Urinary bladder (tissue), 4 donors: ENCODE measurements around the gene CCDC50. TPM values are rescaled to one million over a fixed set of nuclear protein-coding genes. Genes with fewer than 3 reads are reported as not detected.

Experiments used
- DNase-seq: peaks from one replicate; pipeline ENCODE4 v3.0.0-alpha.2; 2015; ENCODE audit errors: extremely low spot score
- H3K27ac ChIP-seq: one replicate; pipeline ENCODE4 v1.5.1; 2013; ENCODE audit warnings: low read depth, mild to moderate bottlenecking, moderate library complexity
- H3K36me3 ChIP-seq: one replicate; pipeline ENCODE4 v1.6.1; 2013; ENCODE audit warnings: mild to moderate bottlenecking, moderate library complexity; ENCODE audit not compliant: insufficient read depth
- H3K4me1 ChIP-seq: one replicate; pipeline ENCODE4 v1.6.1; 2013; ENCODE audit warnings: mild to moderate bottlenecking, moderate library complexity; ENCODE audit not compliant: insufficient read depth
- H3K4me3 ChIP-seq: one replicate; pipeline ENCODE4 v1.5.1; 2013; ENCODE audit warnings: low read depth, low read length
- WGBS: extraction: QIAGEN DNeasy Blood & Tissue Kit; methylation state at CpG from one replicate; pipeline ENCODE4 v1.1.7; 2013; 5-methylcytosine and 5-hydroxymethylcytosine counted together
- polyA plus RNA-seq: library from polyadenylated mRNA; stranded (reverse); fragments of 200-250 nt; gene quantifications from one replicate; pipeline ENCODE4 v1.2.3, GENCODE V29; 2013
- total RNA-seq: library from RNA; depleted of rRNA; stranded (reverse); fragments of >200 nt; gene quantifications from one replicate; pipeline ENCODE4 v1.2.3, GENCODE V29; 2014
- donor health status: healthy with polysubstance abuse.
- donor health status: healthy.

Gene CCDC50
- total and polyA plus RNA-seq, 2 donors: 44.2 to 83.7 TPM

DNA sequence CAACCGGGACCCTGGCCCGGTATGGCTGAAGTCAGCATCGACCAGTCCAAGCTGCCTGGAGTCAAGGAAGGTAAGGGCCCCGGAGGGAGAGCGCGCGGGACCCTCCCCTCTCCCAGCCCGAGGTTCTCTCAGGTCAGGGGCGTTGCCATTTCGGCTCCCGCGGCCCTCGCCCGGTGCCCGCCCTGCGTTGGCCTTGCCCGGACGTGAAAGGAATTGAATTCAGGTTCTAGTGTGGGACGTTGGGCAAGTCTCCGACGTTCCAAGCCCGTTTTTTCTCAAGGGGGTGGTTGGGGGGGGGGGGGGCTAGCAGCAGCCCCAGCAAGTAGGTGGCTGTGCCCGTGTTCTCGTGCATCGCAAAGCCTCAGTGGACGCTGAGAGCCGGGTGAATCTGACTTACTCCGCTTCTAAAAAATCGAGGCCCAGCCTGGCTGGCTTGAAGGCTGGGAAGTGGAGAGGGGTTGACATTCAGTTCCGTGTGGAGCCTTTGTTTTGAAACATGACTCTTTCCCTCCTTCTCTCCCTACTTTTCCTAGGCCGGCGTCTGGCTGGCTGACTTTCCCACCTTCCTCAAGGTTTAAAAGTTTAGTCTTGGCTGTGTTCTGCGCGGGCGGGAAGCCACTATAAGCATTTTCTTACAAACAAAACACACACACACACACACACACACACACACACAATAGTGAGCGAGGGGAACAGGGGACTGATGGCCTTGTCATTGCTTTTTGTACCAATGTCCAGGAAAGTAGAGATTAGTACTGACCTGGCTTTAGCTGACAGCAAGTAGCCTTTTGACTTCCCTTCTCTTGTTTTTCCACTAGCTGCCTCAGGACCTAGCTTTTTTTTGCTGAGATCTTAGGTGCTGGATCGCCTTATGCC is 698 bp downstream of the CCDC50 start, which contains the start of gene UTS2B:
Gene UTS2B, minus strand, starts transcription at position 873 of the 876 bp plus-strand sequence. CDS start 48,337 bp downstream, outside the sequence.
- Histone ChIP-seq H3K4me3 (peak within 1 kb of the TSS; percentile 81), H3K36me3 (no peaks in the 10 kb centered on the region), H3K4me1 (no peaks in the 10 kb centered on the region), H3K27ac (peak within 1 kb of the TSS; percentile 68)
- WGBS: 1% methylated on average over 37 of the region's 37 CpGs
- DNase-seq: peak; percentile 36

DNA sequence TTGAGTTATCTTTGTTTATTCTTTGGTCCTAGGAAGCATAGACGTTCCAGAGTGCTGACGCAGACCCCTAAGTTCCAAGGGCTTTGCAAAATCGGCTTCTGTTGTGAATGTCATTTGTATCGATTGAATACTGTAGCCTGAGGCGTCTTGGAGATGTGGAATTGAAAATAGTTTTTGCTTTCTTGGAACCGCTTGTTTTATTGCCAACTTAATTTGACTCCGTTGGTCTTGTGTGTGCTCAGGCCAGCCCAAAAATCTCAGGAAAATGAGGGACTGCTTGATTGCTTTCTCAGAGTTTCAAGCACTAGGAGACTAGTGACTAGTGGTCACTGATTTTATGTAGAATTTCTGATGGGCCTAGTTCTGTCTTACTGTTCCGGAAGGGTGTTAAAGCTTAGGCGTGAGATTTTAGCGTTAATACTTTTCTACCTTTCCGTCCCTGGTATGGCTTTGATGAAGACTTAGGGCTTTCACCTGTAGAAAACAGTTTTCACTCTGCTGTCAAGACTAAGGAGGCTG is 1.4 kb downstream of the CCDC50 start:
- 29% methylated on average over 11 of the region's 11 CpGs for WGBS
- Histone ChIP-seq H3K27ac (peak overlapping the region; percentile 45), H3K4me3 (peak overlapping the region; percentile 81), H3K4me1 (no peaks in the 10 kb centered on the region), H3K36me3 (no peaks in the 10 kb centered on the region)
- no peak for DNase-seq

DNA sequence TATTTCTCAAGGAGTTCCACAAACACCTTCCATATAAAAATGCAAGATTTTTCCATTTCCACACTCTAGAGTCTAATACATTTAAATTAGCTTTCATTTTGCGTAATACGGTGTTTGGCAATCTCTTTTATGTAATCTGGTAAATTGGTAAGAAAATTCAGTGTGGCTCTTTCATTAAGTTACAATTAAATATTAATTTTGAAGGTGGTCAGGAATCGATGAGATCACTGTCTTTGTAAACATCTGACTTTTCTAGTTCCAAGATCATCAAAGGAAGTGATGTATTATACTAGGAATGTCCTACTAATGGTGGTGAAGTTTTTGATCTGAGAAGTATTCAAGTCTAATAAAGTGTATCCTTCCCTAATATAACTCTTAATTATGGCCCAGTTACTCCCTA is 2.2 kb downstream of the CCDC50 start:
- Histone ChIP-seq H3K4me1 (no peaks in the 10 kb centered on the region), H3K27ac (no peak overlapping the region), H3K4me3 (no peak overlapping the region), H3K36me3 (no peaks in the 10 kb centered on the region)
- WGBS: 74% methylated on average over 3 of the region's 3 CpGs
- DNase-seq: no peak

DNA sequence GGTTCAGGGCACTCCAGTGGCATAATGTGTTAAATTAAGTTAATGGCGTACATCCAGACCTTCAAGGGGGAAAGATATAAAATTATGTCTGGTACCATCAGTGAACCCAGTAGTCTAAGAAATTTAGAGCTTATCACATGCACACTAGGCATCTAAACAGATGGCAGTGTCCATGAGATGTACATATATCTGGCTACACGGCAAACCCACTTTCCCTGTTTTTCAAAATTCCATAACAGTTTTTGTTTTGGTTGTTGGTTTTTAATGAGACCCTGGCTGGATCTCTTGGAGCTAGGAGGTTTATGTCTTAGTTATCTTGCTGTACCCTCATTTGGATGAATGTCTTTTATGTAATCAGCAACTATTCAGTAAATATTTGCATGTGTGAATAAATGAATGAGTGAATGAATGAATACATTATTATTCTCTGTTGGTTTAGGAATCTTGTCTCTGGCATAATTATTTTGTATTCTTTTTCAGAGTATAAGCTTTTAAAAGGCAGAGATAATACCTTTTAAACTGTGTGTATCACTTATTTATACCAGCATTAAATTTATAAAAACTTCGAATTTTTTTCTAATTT is 4.2 kb downstream of the CCDC50 start:
- no peaks in the 10 kb centered on the region for H3K4me1 ChIP-seq

DNA sequence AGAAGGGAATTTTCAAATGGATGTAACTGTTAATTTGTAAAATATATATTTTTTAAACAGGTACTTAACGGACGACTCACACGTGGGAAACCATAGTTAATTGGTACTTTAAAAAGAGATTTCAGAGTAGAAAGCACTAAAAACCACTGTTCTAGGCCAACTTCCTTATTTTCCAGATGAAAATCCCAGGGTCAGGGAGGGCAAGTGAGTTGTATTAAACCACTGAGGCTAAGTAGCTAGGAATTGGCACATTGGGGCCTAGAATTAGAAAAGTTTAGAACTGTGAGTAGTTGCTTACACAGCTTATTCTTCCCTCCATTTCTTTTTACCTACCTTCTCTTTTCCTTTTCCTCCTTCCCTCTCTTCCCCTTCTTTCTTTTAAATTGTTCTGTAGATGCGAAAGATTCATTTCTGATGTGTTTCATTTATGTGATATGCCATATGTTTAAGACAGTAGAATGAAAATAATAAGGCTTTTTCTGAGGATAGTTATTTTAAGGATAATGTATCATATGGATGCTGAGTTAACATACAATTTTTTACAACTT is 5.2 kb downstream of the CCDC50 start:
- no peak for DNase-seq
- 90% methylated on average over 4 of the region's 4 CpGs for WGBS
- no peaks in the 10 kb centered on the region for H3K4me1 ChIP-seq
- H3K4me3 ChIP-seq: no peak overlapping the region
- H3K27ac ChIP-seq: no peak overlapping the region
- no peaks in the 10 kb centered on the region for H3K36me3 ChIP-seq

More for the DNA sequence above, 4.2 kb downstream of the CCDC50 start:
- DNase-seq: no peak
- no peaks in the 10 kb centered on the region for H3K36me3 ChIP-seq
- WGBS: 92% methylated on average over 3 of the region's 3 CpGs
- H3K27ac ChIP-seq: no peak overlapping the region
- no peak overlapping the region for H3K4me3 ChIP-seq

DNA sequence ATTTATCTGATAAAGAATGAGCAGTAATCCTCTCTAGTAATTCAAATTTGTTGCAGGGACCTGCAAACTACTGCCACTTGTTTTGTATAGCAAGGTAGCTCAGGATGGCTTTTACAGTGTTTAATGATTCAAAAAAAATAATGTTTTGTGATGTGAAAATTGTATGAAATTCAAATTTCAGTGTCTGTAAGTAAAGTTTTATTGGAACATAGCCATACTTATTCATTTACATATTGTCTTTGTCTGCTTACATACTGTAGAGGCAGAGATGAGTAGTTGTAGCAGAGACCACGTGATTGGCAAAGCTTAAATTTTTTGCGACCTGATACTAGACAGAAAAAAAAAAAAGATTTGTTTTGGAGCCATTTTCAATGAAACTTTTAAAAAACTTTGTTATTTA is 7.6 kb downstream of the CCDC50 start:
- 76% methylated on average over 2 of the region's 2 CpGs for WGBS
- DNase-seq: no peak
- no peaks in the 10 kb centered on the region for H3K36me3 ChIP-seq
- H3K27ac ChIP-seq: no peak overlapping the region
- H3K4me3 ChIP-seq: no peak overlapping the region
- no peaks in the 10 kb centered on the region for H3K4me1 ChIP-seq

DNA sequence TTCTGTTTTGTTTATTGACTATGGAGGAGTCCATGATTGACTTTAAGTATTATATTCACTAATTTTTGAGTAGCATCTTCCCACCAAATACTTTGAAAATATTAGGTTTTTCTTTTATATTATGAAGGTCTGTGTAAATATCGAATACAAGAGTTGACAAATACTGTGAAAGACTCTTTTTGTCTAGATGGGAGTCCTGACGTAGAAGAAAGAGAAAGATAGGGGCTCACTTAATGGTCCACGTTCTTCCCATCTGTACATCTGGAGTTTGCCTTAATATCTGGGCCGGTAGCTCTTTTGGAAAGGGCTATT is 8.9 kb downstream of the CCDC50 start:
- DNase-seq: no peak
- no peaks in the 10 kb centered on the region for H3K36me3 ChIP-seq
- peaks cover 2% of the 10 kb centered on the region for H3K4me1 ChIP-seq
- H3K4me3 ChIP-seq: no peak overlapping the region
- no peak overlapping the region for H3K27ac ChIP-seq
- WGBS: 95% methylated on average over 4 of the region's 4 CpGs

DNA sequence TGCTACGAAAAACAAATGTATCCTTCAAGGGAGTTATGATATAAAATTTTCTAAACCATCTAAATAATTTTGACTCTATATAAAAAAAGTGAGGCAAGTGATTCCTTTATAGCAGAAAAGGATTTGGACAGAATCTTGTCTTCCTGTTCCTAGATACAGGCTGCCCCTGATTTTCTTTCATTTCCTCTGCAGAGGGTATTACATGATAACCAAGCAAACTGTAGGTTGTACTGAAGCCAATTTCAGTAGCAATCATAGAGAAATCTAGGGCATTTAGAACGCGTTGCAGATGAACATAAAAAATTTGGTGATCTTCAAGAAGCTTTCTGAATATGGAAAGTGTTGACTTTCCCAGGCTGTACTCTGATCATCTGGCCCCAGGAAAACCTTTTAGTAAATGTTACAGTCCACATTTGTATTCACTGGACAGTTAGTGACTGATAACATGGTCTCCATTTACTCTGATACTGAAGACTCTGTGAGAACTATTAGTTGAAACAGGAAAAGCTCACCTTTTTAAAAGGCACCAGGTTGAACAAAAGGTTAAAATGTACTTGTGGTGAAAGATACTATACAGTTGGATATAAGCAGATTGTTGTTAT is 10.2 kb downstream of the CCDC50 start:
- Histone ChIP-seq H3K36me3 (no peaks in the 10 kb centered on the region), H3K4me1 (peaks cover 2% of the 10 kb centered on the region), H3K27ac (no peak overlapping the region), H3K4me3 (no peak overlapping the region)
- no peak for DNase-seq
- 49% methylated on average over 3 of the region's 3 CpGs for WGBS

DNA sequence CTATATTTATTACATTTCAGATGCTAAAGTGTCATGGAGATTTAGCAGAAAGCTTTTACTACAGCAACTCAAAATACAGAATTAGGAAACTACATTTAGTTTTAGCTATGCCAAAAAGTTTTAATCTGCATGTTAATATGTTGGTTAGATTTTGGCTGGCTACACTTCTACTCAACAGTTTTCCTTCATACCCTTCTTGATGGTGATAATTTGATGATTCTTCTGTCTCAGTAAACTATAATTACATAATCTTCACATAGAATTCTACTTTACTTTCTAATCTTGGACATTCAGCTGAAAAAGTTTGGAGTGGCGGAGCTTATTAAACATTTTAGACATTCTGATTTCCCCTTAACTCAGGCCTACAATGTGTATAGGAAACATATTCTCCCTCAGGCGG is 11.2 kb downstream of the CCDC50 start:
- no peak for DNase-seq
- Histone ChIP-seq H3K4me3 (no peak overlapping the region), H3K36me3 (no peaks in the 10 kb centered on the region), H3K4me1 (peaks cover 2% of the 10 kb centered on the region), H3K27ac (no peak overlapping the region)
- WGBS: 98% methylated on average over 2 of the region's 2 CpGs

DNA sequence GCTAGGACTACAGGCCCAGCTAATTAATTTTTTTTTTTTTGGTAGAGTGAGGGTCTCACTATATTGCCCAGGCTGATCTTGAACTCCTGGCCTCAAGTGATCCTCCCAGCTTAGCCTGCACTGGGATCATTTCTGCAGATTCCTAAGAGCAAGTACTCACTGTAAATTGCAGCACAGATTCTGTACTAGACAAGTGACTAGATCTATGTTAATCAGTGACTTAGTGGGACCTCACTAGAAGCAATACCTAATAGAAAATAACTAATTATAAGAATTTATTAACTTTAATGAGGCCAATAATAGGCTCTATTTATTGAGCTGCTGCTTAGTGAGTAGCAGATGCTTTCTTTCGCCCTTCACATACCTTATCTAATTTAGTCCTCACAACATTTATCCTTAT is 11.8 kb downstream of the CCDC50 start:
- 98% methylated on average over 1 of the region's 1 CpG for WGBS
- no peak overlapping the region for H3K4me3 ChIP-seq
- peaks cover 2% of the 10 kb centered on the region for H3K4me1 ChIP-seq
- no peak overlapping the region for H3K27ac ChIP-seq
- no peaks in the 10 kb centered on the region for H3K36me3 ChIP-seq
- DNase-seq: no peak

DNA sequence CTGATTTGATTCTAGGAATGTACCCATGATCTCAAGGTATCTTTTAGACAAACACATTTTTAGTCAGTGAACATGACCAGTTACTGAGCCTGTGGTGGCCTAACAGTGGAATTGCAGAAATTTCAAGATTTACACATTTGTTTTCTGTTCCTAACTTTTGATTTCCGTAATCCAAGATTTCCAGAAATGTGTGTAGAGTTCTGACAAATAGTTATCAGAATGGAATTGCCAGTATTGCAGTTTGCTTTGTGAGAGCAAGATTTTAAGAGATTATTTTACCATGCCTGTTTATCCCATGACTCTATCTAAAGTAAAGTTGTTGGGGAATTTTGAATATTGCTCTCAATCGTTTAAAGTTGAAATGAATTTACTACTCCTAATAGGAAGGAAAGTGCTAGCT is 12.8 kb downstream of the CCDC50 start:
- Histone ChIP-seq H3K4me1 (peaks cover 2% of the 10 kb centered on the region), H3K36me3 (no peaks in the 10 kb centered on the region), H3K27ac (no peak overlapping the region), H3K4me3 (no peak overlapping the region)
- 65% methylated on average over 2 of the region's 2 CpGs for WGBS
- DNase-seq: no peak

DNA sequence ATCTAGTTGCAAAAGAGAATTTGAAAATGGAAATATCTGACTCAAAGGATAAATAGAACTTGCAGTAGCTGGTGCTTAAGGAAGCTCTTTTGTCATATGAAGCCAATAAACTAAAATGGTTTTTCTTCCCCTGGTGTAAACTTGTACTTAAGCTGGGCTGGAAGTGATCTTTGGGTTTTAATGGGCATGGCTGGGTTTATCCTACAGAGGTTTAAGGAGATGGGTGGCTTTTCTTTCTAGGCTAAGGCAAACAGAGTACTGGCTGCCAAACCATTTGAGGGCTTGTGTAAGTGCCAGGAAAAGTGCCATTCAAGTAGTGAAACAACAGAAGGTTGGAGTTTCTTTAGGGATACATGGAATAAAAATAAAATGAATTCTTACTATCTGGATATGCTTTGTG is 13.2 kb downstream of the CCDC50 start:
- no peak overlapping the region for H3K4me3 ChIP-seq
- DNase-seq: no peak
- H3K27ac ChIP-seq: peak overlapping the region; percentile 16
- no peaks in the 10 kb centered on the region for H3K36me3 ChIP-seq
- H3K4me1 ChIP-seq: peaks cover 2% of the 10 kb centered on the region

DNA sequence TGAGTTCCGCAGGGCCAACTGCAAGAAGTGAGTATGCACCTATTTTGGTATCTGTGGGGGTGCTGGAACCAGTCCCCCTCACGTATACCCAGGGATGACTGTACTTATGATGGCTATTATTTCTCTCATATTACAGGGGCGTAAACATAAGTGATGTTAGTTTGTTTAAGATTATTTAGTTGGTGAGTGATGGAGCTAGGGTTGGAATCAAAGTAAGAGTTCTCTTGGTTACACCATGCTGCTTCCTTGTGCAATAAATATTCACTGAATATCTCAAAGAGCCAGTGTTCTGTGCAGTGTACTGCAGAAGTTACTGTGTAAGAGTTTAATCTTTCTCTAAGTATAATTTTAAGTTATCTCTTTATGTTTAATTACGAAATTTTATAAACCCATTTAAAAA is 13.9 kb downstream of the CCDC50 start:
- no peak for DNase-seq
- no peak overlapping the region for H3K4me3 ChIP-seq
- WGBS: 89% methylated on average over 4 of the region's 4 CpGs
- H3K36me3 ChIP-seq: no peaks in the 10 kb centered on the region
- no peak overlapping the region for H3K27ac ChIP-seq
- peaks cover 2% of the 10 kb centered on the region for H3K4me1 ChIP-seq

DNA sequence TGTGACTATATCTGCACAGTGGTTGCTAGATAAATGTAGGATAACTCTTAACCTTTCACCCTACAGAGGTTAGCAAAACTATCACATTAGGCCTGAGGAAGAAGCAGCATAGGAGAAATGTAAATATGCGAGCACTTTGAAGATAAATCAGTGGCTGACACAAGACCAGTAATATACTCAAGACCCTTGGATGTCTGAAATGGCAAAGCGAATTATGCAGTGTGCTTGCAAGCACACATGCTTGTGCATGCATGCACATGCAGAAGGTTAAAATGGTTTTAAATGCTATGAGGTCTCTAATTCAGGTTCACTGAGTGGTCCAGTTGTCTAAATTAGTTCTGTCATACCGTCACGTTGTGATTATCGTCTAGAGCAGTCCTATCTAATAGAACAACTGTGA is 14.7 kb downstream of the CCDC50 start:
- Histone ChIP-seq H3K36me3 (no peaks in the 10 kb centered on the region), H3K27ac (no peak overlapping the region), H3K4me1 (peaks cover 2% of the 10 kb centered on the region), H3K4me3 (no peak overlapping the region)
- no peak for DNase-seq
- WGBS: 94% methylated on average over 5 of the region's 5 CpGs
